Stimulated activated CD4-positive, alpha-beta T cell treated with anti-CD3 and anti-CD28 coated beads, Interleukin-15, amount 100 ng/mL, for 24 hours (primary cell): ENCODE data around the gene KIAA2012.

Experiments used
- DNase-seq: peaks from one replicate; pipeline ENCODE4 v3.0.0-alpha.2; 2020

The KIAA2012 gene

GRCh38 chr2:202090530-202090929 is 17.5 kb downstream of the KIAA2012 start:
- DNase-seq = no peak

- DNase-seq = no peak
These were observed 18.4 kb downstream of the KIAA2012 start for GRCh38 chr2:202091476-202091875.

- no peak for DNase-seq
These were observed 21.5 kb downstream of the KIAA2012 start for GRCh38 chr2:202094426-202094986.

GRCh38 chr2:202095235-202095634 is 22.2 kb downstream of the KIAA2012 start:
- no peak for DNase-seq

- DNase-seq = no peak
These were observed 23.7 kb downstream of the KIAA2012 start for GRCh38 chr2:202096736-202097135.

- no peak for DNase-seq
These were observed 25.2 kb downstream of the KIAA2012 start for GRCh38 chr2:202098291-202098690.

GRCh38 chr2:202099515-202099914 is 26.5 kb downstream of the KIAA2012 start:
- no peak for DNase-seq

GRCh38 chr2:202100176-202100575 is 27.1 kb downstream of the KIAA2012 start:
- no peak for DNase-seq

- no peak for DNase-seq
These were observed 28.0 kb downstream of the KIAA2012 start for GRCh38 chr2:202101026-202101579.

GRCh38 chr2:202102425-202103000 is 29.5 kb downstream of the KIAA2012 start:
- DNase-seq = no peak

- DNase-seq = peak; percentile 70
These were observed 31.3 kb downstream of the KIAA2012 start for GRCh38 chr2:202104286-202104870.

- no peak for DNase-seq
These were observed 32.0 kb downstream of the KIAA2012 start for GRCh38 chr2:202105025-202105424.

GRCh38 chr2:202108345-202108744 is 35.3 kb downstream of the KIAA2012 start:
- DNase-seq = no peak

- DNase-seq = no peak
These were observed 36.2 kb downstream of the KIAA2012 start for GRCh38 chr2:202109139-202109736.

- no peak for DNase-seq
These were observed 36.7 kb downstream of the KIAA2012 start for GRCh38 chr2:202109737-202110184.

GRCh38 chr2:202110491-202110890 is 37.4 kb downstream of the KIAA2012 start:
- DNase-seq = no peak

GRCh38 chr2:202112041-202112440 is 39.0 kb downstream of the KIAA2012 start:
- DNase-seq = no peak

- DNase-seq = no peak
These were observed 40.6 kb downstream of the KIAA2012 start for GRCh38 chr2:202113571-202114142.

GRCh38 chr2:202114291-202114690 is 41.2 kb downstream of the KIAA2012 start:
- no peak for DNase-seq

- DNase-seq = no peak
These were observed 41.7 kb downstream of the KIAA2012 start for GRCh38 chr2:202114795-202115194.

GRCh38 chr2:202115479-202115971 is 42.5 kb downstream of the KIAA2012 start:
- no peak for DNase-seq

- no peak for DNase-seq
These were observed 43.6 kb downstream of the KIAA2012 start for GRCh38 chr2:202116691-202117090.

GRCh38 chr2:202118168-202118567 is 45.1 kb downstream of the KIAA2012 start:
- no peak for DNase-seq
